Occipital lobe (tissue), 2 donors: ENCODE results near the gene CALCR. TPM values are rescaled to one million over a fixed set of nuclear protein-coding genes. Genes with fewer than 3 reads are reported as not detected.

Source experiments
- DNase-seq: peaks from one replicate; lab custom pipeline; 2025; lab: John Stamatoyannopoulos, UW
- total RNA-seq: library from RNA; depleted of rRNA; stranded (reverse); fragments of >200 nt; gene quantifications from one replicate; pipeline ENCODE4 v1.2.3, GENCODE V29; 2014

The CALCR gene
- total RNA-seq, 1 donor from 2014 or later: not detected

DNA sequence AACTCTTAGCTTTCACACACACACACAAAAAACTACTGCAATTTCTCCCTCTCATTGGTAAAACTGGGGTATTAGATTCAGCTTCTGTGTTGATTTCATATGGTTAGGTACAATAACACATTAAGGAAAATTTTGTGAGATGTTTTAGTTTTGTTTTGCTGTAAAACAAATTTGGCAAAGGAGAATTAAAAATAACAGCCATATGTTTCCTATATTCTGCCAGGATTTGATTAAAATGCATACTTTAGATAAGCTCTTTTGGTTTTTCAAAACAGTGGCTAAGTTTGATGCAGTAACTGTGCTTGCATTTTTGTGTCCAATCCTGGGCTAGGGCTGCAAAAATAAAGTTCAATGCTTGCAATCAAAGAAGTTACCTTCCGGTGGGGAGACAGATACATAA lies 126.3 kb downstream of the CALCR start:
- no peak for DNase-seq

DNA sequence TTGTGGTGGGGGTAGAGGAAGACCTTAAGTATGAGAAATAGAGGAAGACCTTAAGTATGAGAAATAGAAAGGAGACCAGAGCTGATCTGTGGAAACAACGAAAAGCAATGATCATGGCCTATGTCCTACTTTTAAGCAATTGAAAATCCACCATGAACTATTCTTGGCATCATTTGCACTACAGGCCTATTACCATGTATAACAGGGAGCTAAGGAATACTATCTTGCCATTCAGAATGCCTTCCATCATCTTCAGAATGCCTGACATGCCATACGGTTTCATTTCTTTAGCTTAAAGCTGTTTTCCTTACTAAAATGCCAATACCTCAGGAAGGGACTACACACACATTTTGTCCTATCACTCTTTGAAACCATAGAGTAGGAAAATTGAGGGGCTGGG lies 127.0 kb downstream of the CALCR start:
- DNase-seq: no peak

DNA sequence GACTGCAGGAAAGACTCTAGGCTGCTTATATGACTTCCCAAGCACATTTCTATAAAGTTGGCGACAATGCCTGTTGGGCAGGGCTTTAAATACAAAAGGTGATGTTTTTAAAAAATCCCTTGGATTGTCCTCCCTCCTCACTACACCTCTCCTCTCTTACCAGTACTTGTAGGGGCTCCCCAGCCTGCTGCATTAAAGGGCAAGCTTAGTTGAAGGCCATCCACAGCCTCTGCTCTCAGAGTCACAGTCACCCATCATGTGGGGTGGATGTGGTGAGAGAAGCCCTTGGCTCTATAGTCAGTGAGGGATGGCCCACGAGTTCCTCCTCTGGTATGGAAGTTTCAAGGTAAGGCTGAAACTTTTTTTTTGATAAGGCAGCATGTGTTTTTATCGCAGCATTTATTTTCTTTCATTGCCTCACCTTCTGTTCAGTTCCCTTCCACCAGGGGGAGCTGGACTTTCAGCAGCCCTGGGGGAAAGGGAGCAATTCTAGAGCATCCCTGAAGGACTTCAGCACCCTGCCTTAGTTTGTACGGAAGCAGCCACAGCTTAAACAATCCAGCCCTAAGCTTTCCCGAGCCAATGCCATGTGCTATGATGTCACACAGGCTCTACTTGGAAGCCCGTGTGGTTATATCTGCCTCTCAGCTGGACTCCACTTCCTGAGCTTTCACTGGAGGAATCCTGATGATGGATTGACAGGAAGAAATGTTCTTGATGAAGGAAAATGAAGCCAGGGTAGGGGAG lies 131.9 kb downstream of the CALCR start:
- no peak for DNase-seq

DNA sequence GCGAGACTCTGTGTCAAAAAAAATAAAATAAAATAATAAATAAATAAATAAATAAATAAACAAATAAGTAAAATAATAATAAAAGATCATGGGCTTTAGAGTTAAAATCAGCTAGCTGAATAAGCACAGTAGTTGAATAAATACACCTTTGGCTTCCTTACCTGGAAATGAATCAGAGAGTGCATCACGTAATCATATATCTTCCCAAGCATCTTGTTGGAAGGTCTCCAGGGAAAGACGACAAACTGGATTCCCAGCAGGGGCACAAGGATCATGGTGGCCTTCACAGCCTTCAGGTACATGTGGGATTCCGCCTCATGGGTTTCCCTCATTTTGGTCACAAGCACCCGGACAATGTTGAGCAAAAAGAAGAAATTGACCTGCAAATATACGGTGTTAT lies 138.7 kb downstream of the CALCR start:
- DNase-seq: no peak

GRCh38 chr7:93432130-93432529 lies 142.4 kb downstream of the CALCR start:
- no peak for DNase-seq

DNA sequence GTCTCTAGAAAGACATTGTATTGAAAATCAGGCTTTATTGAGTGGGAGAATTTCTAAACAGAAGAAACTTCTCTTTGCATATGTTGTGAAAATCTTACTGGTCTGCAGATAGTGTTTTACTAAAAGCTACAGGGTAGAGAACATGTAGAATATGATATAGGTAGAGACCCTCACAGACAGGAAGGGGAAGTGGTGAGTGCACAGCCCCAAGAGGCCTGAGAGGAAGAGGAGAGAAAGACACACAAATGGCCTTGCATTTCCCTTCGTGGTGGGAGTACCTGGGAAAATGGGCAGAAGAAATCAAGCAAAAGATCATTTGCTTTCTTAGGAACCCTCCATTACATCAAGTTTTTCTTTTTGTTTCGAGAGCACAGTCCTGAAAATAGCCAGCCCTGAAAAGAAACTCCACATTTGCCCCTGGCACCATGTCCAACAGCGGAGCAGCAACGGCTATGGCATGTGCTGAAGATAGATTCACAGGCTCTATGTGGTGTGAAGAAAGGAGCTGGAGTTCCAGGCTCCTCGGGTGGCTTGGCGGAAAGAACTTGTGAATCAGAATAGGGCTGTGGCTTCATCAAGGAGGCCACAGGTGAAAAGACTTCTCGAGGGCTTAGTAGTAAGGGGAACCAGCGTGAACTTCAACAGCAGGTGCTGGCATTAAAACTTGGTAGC lies 143.5 kb downstream of the CALCR start:
- DNase-seq: no peak

GRCh38 chr7:93429563-93429962 lies 145.0 kb downstream of the CALCR start:
- DNase-seq: no peak

DNA sequence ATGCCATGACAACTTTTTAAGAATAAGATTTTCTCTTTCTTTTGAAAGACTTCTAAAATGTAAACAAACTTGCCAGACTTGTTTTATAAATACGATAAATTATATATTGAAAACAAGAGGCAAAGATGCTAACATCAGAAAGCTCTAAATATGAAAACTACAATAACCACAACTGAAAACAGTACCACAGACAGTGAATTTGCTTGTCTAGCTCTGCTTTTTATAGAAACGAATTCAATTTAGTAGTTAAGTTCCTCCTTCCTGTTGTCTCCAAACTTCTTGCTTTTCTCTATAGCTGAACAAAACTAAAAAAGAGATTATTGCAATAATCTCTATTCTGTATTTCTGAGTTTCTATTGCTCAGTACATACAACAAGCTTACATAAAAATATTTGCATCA lies 147.4 kb downstream of the CALCR start:
- no peak for DNase-seq

DNA sequence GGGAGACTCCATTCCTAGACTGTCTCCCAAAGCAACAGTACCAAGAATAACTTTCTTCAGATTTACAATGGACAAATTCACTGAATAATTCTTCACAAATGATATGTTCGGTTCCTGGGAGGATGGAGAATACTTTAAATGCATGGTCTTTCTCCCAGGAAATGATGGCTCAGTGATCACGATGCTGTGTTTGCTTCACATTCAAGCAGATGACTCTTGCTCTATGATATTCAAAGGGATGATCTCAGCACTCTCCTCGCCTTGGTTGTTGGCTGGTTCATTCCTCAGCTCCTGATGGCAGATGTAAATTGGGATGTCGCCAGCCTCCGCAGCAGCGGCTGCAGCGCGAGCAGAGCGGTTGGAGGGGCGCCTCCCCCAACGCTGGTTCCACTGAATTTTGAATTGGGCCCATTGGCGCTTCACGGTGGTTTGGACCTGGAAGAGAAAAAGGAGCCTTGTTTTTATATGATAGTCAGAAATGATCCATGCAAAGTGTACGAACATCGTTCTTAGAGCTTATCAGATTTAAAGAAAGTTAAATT lies 148.3 kb downstream of the CALCR start:
- DNase-seq: no peak

DNA sequence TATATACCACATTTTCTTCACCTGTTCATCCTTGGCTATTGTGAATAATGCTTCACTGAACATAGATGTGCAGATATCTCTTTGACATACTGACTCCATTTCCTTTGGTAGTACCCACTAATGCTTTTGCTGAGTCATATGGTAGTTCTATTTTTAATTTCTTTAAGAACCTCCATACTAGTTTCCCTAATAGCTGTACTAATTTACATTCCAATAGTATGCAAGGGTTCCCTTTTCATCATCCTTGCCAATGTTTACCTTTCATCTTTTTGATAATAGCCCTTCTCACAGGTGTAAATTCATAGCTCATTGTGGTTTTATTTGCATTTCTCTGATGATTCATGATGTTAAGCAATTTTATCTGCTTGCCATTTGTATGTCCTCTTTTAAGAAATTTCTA lies 159.9 kb downstream of the CALCR start:
- no peak for DNase-seq

DNA sequence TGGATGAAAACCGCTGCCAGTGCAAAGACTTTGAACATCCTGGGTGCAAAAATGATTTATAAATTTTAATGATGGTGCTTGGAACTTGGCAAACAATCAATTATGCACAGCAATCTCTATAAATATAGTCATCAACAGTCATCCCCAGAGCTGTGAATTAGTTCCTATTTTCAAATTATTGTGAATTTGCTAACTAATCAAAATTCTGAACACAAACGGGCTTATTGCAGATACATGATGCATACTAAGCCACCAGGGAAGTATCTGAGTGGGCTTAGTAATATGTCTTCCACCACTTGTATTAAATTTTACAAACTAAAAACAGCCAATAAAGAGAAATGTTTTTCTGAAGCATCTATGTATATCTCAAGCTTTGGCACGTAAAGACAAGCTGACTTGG lies 165.2 kb downstream of the CALCR start:
- DNase-seq: no peak

DNA sequence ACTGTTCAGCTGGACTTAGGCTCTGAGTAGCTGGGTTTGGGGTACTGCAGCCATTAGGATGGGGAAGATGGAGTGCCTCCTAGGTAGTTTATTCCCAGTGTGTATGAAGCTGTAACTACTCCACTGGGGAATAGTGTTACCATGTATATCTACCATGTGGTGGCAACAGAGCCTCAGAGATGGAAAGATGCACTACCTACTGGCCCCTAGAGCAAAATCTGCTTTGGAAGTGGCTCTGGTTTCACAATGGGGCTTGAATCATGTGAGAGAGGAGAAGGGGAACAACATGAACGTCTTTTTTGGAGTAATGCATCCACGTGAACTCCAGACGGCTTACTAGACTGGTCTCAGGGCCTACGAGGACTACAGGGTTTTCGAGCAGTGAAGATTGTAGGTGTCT lies 167.3 kb downstream of the CALCR start:
- DNase-seq: no peak

DNA sequence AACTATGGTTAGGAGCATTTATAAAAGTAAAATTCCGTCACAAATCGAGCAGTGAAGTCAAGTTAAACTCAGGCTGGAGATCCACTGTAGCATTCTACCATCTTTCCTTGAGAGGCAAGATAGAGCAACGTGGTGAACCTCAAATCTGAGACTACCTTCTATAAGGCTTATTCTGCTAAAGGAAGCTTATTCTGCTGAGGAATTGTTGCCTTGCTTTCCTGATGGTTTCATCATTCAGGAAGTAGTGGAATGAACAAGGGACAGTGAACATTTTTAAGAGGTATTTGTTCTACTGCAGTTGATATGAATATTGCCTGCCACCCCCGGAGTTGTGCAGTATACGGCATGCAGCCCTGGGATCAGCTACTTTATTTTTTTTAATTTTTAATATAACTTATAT lies 171.6 kb downstream of the CALCR start:
- DNase-seq: no peak

GRCh38 chr7:93399642-93400041 lies 174.9 kb downstream of the CALCR start:
- DNase-seq: no peak

- no peak for DNase-seq
These were observed 181.5 kb downstream of the CALCR start for GRCh38 chr7:93392984-93393383.

GRCh38 chr7:93390660-93391059 lies 183.9 kb downstream of the CALCR start:
- no peak for DNase-seq

DNA sequence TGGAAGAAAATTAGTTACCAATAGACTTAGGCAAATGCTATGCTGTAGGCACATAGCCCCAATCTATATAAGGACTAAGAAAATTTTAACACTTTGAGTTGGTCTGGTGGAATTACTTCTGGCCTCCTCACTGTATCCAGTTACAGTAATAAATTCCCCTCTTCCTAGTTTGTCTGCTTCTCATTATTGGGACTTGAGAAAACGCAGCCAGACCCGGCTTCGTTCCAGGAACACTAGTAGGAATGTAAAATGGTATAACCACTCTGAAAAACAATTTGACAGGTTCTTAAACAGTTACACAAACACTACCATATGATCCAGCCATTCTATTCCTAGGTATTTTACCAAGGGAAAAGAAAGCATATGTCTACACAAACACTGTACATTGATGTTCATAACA lies 192.2 kb downstream of the CALCR start:
- DNase-seq: no peak

DNA sequence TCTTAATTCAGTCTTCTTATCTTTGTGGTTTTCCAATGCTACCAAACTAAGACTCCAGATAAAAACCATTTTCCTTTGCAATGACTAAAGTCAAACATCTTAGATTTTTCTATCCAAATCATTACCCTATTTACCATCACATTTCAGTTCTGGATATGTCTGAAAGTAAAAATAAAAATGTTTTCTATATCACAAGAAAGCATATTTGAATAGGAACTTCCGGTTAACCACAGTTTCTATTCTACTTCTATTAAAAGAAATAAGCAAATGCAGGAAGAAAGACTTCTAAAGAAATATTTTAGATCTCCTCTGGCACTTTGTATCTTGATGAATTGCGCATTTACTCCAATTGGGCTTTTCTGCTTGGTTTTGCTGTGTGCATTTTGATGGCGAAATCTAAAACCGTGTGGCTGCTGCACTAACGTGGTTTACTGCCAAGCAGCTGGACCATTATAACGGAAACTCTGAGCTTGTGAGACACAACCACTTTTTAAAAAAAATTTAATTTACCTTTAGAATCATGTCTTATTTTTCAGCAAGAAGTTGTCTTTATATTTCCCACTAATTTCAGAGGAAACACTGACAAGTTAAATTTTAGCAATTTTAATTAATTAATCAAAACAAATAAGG lies 196.3 kb downstream of the CALCR start:
- no peak for DNase-seq

- DNase-seq: no peak
These were observed 198.9 kb downstream of the CALCR start for GRCh38 chr7:93375603-93376002.
